Measurements from ENCODE around the gene KDM8.

Gene KDM8

DNA sequence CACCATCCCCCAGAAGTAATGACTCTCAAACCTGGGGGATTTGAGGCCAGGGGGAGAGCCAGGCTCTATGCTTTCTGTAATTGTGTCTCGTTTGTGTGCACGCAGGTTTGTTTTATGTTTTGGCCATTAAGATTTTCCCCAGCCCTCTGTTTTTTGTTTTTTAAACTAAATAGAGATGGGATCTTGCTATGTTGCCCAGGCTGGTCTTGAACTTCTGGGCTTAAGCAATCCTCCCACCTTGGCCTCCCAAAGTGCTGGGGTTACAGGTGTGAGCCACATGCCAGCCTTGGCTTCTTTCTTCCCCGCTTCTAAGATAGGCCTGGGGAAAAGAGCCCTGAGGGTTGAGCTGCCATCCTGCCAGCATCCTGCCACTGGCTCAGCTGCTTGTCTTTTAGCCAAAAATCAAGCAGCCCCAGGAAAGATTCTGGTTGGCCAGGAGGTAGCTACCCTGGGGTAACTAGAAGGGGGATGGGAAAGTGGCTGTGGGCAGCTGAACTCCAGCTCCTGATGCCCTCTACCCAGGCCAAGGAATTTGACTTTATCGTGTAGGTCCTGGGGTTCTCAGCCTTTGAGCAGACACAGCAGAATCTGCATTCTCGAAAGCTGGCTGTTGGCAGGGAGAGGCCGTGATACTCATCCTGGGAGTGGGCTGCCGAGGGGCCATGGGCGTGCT is 18.4 kb downstream of the KDM8 start:
- Histone ChIP-seq H4K20me1 (ENCODE audit: insufficient read depth, low read length, poor library complexity, severe bottlenecking) (no peaks in the 10 kb centered on the region), H3K36me3 (ENCODE audit: insufficient read depth, low read length) (peaks cover 5% of the 10 kb centered on the region; the same call in 1 of the 2 replicates), H3K79me2 (ENCODE audit: insufficient read depth, low read length) (no peaks in the 10 kb centered on the region), H3K4me1 (ENCODE audit: insufficient read depth, low read length, poor library complexity, severe bottlenecking) (no peaks in the 10 kb centered on the region), H3K27me3 (ENCODE audit: insufficient read depth, low read length, poor library complexity, severe bottlenecking) (no peaks in the 10 kb centered on the region), H3K9ac (ENCODE audit: low read depth, low read length, poor library complexity, severe bottlenecking) (no peak overlapping the region), H2AFZ (ENCODE audit: low read length) (no peak overlapping the region), H3F3A (ENCODE audit: low read depth) (no peaks in the 10 kb centered on the region; the same call in 1 of the 2 replicates), H3K4me2 (ENCODE audit: low read depth, low read length, poor library complexity, severe bottlenecking) (no peak overlapping the region), H3K9me3 (ENCODE audit: insufficient read depth, low read depth, low read length) (no peaks in the 10 kb centered on the region), H3K9me2 (replicated peaks; ENCODE audit: low read depth, low read length) (no peaks in the 10 kb centered on the region), H3K4me3 (ENCODE audit: low read length, poor library complexity, severe bottlenecking) (no peak overlapping the region)
- no peak for TF ChIP-seq CTCF (conservative IDR thresholded peaks at IDR 0.05; ENCODE audit: low read length)
- no peak for TF ChIP-seq EZH2phosphoT487 (IDR thresholded peaks at IDR 0.05; ENCODE audit: borderline replicate concordance)

GRCh38 chr16:27222249-27223225 is 19.2 kb downstream of the KDM8 start:
- Histone ChIP-seq H2AFZ (ENCODE audit: low read length) (no peak overlapping the region), H3K9me2 (replicated peaks; ENCODE audit: low read depth, low read length) (no peaks in the 10 kb centered on the region), H3K27me3 (ENCODE audit: insufficient read depth, low read length, poor library complexity, severe bottlenecking) (no peaks in the 10 kb centered on the region), H3K4me3 (ENCODE audit: low read length, poor library complexity, severe bottlenecking) (no peak overlapping the region), H3F3A (ENCODE audit: low read depth) (no peaks in the 10 kb centered on the region; the same call in 1 of the 2 replicates), H3K4me1 (ENCODE audit: insufficient read depth, low read length, poor library complexity, severe bottlenecking) (no peaks in the 10 kb centered on the region), H3K79me2 (ENCODE audit: insufficient read depth, low read length) (no peaks in the 10 kb centered on the region), H3K4me2 (ENCODE audit: low read depth, low read length, poor library complexity, severe bottlenecking) (no peak overlapping the region), H3K9me3 (ENCODE audit: insufficient read depth, low read depth, low read length) (no peaks in the 10 kb centered on the region), H3K36me3 (ENCODE audit: insufficient read depth, low read length) (peaks cover 5% of the 10 kb centered on the region; the same call in 1 of the 2 replicates), H4K20me1 (ENCODE audit: insufficient read depth, low read length, poor library complexity, severe bottlenecking) (no peaks in the 10 kb centered on the region), H3K9ac (ENCODE audit: low read depth, low read length, poor library complexity, severe bottlenecking) (no peak overlapping the region)
- no peak for TF ChIP-seq CTCF (conservative IDR thresholded peaks at IDR 0.05; ENCODE audit: low read length)
- no peak for TF ChIP-seq EZH2phosphoT487 (IDR thresholded peaks at IDR 0.05; ENCODE audit: borderline replicate concordance)

- H3F3A ChIP-seq (ENCODE audit: low read depth), result no peaks in the 10 kb centered on the region; the same call in 1 of the 2 replicates
- H3K9me2 ChIP-seq (replicated peaks; ENCODE audit: low read depth, low read length), result no peaks in the 10 kb centered on the region
- H3K79me2 ChIP-seq (ENCODE audit: insufficient read depth, low read length), result no peaks in the 10 kb centered on the region
- no peaks in the 10 kb centered on the region for H3K27me3 ChIP-seq (ENCODE audit: insufficient read depth, low read length, poor library complexity, severe bottlenecking)
- H3K36me3 ChIP-seq (ENCODE audit: insufficient read depth, low read length), result peaks cover 5% of the 10 kb centered on the region; the same call in 1 of the 2 replicates
- no peak overlapping the region for H3K9ac ChIP-seq (ENCODE audit: low read depth, low read length, poor library complexity, severe bottlenecking)
- TF ChIP-seq CTCF (conservative IDR thresholded peaks at IDR 0.05; ENCODE audit: low read length) (no peak), EZH2phosphoT487 (IDR thresholded peaks at IDR 0.05; ENCODE audit: borderline replicate concordance) (no peak)
- no peak overlapping the region for H2AFZ ChIP-seq (ENCODE audit: low read length)
- H3K4me3 ChIP-seq (ENCODE audit: low read length, poor library complexity, severe bottlenecking), result no peak overlapping the region
- H4K20me1 ChIP-seq (ENCODE audit: insufficient read depth, low read length, poor library complexity, severe bottlenecking), result no peaks in the 10 kb centered on the region
- no peaks in the 10 kb centered on the region for H3K9me3 ChIP-seq (ENCODE audit: insufficient read depth, low read depth, low read length)
- H3K4me2 ChIP-seq (ENCODE audit: low read depth, low read length, poor library complexity, severe bottlenecking), result no peak overlapping the region
- H3K4me1 ChIP-seq (ENCODE audit: insufficient read depth, low read length, poor library complexity, severe bottlenecking), result no peaks in the 10 kb centered on the region
Observed at GRCh38 chr16:27223226-27223610, 19.9 kb downstream of the KDM8 start.
